ENCODE measurements around the gene KIF6.

The KIF6 gene

GRCh38 chr6:39361657-39362486, 363.3 kb downstream of the KIF6 start:
- DNase-seq (ENCODE audit: insufficient read length, low spot score) (peak; percentile 68), FAIRE-seq (no peak)
- TF ChIP-seq POLR2A (IDR thresholded peaks at IDR 0.05; ENCODE audit: low read depth, low read length), result no peak

DNA sequence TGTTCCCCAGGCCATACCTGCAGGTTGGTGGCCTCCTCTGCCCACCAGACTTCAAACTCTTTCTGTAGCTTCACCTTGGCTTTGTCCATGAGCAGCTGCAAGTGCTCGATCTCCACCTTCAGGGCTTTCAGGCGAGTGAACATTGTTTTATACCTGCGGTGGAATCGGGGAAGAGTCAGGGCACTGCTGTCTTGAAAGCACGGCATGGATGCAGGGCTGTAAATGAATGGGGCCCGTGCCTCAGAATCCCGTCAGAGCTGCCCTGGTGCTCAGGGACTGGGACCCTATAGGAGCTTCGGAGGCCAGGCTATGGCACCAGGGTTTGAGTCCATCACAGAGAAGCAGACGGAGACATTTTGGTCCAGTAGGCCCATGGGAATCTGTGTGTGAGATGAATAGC, 364.8 kb downstream of the KIF6 start:
- no peak for TF ChIP-seq POLR2A (IDR thresholded peaks at IDR 0.05; ENCODE audit: low read depth, low read length)
- DNase-seq (ENCODE audit: insufficient read length, low spot score) (no peak), FAIRE-seq (no peak)

- DNase-seq (ENCODE audit: insufficient read length, low spot score) (no peak), FAIRE-seq (no peak)
- TF ChIP-seq POLR2A (IDR thresholded peaks at IDR 0.05; ENCODE audit: low read depth, low read length), result no peak
These were observed 367.1 kb downstream of the KIF6 start for GRCh38 chr6:39357998-39358686.

GRCh38 chr6:39353698-39354315, 371.4 kb downstream of the KIF6 start:
- TF ChIP-seq POLR2A (IDR thresholded peaks at IDR 0.05; ENCODE audit: low read depth, low read length), result no peak
- no peak for FAIRE-seq
- DNase-seq (ENCODE audit: insufficient read length, low spot score), result no peak

GRCh38 chr6:39350723-39351505, 374.3 kb downstream of the KIF6 start:
- FAIRE-seq (no peak), DNase-seq (ENCODE audit: insufficient read length, low spot score) (no peak)
- no peak for TF ChIP-seq POLR2A (IDR thresholded peaks at IDR 0.05; ENCODE audit: low read depth, low read length)

DNA sequence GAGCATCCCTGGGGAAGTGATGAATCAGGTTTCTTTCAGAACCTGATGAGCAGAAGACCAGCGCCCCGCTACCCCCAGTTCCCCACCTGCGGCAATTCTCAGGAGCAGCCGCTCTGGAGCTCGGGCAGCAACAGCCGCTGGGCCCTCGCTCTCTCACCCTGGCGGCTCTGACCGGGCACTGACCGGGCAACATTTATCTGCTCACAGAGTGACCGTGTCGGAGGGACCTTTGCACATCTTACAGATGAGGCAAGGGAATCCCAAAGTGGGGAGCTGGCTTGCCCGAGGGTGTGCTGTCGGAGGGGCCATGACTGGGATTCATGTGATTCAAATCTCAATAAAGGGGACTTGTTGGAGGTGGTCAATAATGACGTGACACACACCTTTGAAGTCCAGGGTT, 376.5 kb downstream of the KIF6 start:
- no peak for FAIRE-seq
- no peak for DNase-seq (ENCODE audit: insufficient read length, low spot score)
- TF ChIP-seq POLR2A (IDR thresholded peaks at IDR 0.05; ENCODE audit: low read depth, low read length), result no peak

DNA sequence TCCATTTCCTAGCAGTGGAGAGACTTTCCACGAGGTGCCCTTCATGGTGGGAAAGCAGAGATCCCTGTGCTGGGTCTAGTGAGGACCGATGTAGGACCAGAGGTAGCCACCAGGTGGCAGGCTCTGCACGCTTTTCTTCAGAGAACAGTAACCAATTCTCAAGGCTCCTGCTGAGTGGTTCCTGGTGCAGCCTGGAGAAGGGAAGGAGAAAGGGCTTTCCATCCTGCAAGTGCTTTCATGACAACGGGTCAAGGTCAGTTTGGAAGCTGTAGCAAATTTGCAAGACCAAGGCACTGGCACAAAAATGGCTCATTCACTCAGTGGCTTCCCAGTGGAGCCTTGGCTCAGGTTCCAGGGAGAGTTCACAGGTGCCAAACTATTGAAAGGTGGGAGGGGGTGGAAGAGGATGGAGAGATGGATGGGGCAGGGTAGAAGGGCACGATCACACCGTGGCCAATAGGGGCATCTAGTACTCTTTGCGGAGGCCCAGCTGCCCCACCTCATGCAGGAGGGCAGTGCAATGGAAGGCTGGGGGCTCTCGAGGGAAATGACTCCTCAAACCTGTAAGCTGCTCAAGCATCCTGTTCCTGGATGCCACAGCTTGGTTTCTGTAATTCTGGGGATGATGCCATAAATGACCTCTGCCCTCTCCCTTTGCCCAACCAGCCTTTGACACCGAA, 377.2 kb downstream of the KIF6 start:
- DNase-seq (ENCODE audit: insufficient read length, low spot score) (peak; percentile 76), FAIRE-seq (no peak)
- no peak for TF ChIP-seq POLR2A (IDR thresholded peaks at IDR 0.05; ENCODE audit: low read depth, low read length)

GRCh38 chr6:39347206-39347605, 378.0 kb downstream of the KIF6 start:
- FAIRE-seq (no peak), DNase-seq (ENCODE audit: insufficient read length, low spot score) (no peak)
- no peak for TF ChIP-seq POLR2A (IDR thresholded peaks at IDR 0.05; ENCODE audit: low read depth, low read length)

DNA sequence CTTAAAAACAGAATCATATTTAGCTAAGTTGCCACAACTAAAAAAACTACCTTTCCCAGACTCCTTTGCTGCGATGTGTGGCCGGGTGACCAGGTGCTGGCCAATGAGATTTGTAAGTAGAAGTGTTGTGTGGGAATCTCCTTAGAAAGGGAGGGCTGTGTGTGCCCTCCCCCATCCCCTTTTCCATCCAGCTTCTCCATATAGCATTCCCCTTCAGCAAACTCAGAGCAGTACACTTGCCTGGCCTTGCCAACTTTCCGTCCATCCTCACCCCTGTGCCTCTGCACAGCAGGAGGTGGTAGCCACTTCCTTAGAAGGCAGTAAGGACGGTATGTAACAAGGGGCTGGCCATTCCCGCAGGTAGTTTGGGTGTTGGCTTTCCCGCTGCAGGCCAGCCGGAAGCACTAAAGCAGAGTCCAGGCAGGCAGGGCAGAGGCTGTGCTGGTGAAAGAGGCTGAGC, 380.4 kb downstream of the KIF6 start:
- FAIRE-seq (no peak), DNase-seq (ENCODE audit: insufficient read length, low spot score) (peak; percentile 40)
- TF ChIP-seq POLR2A (IDR thresholded peaks at IDR 0.05; ENCODE audit: low read depth, low read length), result no peak

- no peak for DNase-seq (ENCODE audit: insufficient read length, low spot score)
- FAIRE-seq, result no peak
- TF ChIP-seq POLR2A (IDR thresholded peaks at IDR 0.05; ENCODE audit: low read depth, low read length), result no peak
These were observed 381.8 kb downstream of the KIF6 start for GRCh38 chr6:39343396-39343870.

DNA sequence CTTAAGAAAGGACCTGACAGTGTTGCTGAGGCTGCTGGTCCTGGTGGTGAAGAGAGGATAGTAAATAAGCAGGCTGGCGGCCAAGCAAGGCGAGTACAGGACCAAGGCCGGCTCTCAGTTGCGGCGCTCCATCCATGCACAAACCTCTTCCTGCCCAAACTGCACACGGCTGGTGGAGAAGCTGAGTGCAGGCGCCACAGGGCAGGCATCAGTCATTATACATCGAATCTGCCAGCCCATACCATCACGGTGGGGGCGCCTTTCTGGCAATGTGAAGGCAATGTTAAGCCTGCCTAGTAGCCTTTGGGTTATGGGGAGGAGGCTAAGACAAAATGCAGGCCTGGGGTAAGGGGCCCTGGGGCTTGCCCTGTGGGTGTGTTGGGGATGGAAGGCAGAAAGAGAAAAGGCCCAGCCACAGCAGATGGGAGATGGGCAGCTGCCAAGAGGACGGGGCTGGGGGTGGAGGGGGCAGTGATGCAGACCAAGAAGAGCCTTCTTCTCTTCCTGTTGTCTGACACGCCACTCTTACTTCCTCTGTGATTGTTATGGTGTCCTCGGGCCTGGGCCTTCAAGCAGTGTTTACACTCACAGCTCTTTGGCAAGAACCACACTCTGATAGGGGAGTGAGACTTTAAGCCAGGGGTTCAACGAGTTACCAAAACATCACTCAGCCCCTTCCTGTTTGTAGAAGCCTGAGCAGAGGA, 382.4 kb downstream of the KIF6 start:
- no peak for DNase-seq (ENCODE audit: insufficient read length, low spot score)
- no peak for FAIRE-seq

GRCh38 chr6:39341937-39342336, 383.3 kb downstream of the KIF6 start:
- DNase-seq (ENCODE audit: insufficient read length, low spot score), result no peak
- no peak for FAIRE-seq
- TF ChIP-seq POLR2A (IDR thresholded peaks at IDR 0.05; ENCODE audit: low read depth, low read length), result no peak

More for the DNA sequence above, 382.4 kb downstream of the KIF6 start:
- TF ChIP-seq POLR2A (IDR thresholded peaks at IDR 0.05; ENCODE audit: low read depth, low read length), result no peak

Measured in H54 (cell line).